GM18858 (cell line): ENCODE data around the gene LAGE3.

Source experiments
- ATAC-seq: cut with Tn5 transposase; IDR thresholded peaks from one replicate; pipeline ENCODE4 v1.9.1; 2021; ENCODE audit not compliant: unreplicated experiment

Gene LAGE3

DNA sequence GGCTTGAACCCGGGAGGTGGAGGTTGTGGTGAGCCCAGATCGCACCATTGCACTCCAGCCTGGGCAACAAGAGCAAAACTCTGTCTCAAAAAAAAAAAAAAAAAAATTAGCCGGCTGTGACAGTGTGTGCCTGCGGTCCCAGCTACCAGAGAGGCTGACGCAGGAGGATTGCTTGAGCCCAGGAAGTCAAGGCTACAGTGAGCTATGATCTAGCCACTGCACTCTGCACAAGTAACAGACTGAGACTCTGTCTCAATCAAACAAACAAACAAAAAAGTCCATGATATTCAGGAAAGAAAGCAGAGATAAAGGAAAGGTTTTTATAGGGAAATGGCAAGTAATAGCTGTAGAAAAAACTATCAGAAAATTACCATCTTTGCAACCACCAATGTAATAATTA is 2.1 kb upstream of the LAGE3 start:
- ATAC-seq: no peak

DNA sequence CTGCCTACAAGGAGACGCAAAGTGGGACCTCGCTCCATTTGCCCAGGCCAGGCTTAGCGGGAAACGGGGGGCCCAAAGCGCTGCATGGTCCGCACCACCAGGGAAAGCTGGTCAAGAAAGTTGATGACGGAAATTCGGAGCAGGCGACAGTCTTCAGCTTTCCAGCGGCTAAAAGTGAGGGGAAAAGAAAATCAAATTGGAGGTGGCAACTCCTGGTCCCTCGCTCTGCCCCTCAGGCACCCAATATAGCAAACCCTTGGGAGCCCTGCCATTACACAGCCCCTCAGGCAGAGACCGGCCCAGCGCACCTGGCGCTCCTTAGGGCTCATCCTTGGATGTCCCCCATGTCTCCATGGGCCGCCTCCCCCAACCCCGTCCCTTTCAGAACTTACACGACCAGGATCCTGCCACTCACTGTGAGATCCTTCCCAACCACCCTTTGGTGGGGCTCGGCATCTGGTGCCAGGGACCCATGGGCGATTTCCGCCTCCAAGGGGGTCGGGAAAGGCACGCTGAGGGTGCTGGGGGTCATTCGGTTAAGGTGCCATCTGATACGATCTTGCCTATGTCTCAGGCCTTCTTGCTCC is 1.1 kb downstream of the LAGE3 start:
- no peak for ATAC-seq

- no peak for ATAC-seq
Measured at GRCh38 chrX:154476821-154477220, 2.3 kb downstream of the LAGE3 start.

DNA sequence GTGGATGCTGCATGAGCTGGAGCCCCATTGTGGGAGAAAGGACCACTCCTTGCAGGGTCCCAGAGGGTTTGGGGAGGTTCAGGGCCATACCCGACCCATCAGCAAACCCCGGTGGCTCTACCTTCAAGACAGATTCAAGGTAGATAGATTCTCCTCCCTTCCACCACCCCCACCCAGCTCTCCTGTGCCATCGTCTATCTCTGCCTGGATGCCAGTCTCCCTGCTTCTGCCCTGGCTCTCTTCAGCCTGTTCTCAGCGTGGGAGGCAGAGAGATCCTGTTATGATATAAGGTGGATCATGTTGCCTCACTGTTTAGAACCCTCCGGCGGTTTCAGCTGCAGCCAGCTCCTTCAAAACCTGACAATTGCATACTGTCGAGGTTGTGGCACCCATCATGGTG is 5.4 kb downstream of the LAGE3 start:
- ATAC-seq: no peak

DNA sequence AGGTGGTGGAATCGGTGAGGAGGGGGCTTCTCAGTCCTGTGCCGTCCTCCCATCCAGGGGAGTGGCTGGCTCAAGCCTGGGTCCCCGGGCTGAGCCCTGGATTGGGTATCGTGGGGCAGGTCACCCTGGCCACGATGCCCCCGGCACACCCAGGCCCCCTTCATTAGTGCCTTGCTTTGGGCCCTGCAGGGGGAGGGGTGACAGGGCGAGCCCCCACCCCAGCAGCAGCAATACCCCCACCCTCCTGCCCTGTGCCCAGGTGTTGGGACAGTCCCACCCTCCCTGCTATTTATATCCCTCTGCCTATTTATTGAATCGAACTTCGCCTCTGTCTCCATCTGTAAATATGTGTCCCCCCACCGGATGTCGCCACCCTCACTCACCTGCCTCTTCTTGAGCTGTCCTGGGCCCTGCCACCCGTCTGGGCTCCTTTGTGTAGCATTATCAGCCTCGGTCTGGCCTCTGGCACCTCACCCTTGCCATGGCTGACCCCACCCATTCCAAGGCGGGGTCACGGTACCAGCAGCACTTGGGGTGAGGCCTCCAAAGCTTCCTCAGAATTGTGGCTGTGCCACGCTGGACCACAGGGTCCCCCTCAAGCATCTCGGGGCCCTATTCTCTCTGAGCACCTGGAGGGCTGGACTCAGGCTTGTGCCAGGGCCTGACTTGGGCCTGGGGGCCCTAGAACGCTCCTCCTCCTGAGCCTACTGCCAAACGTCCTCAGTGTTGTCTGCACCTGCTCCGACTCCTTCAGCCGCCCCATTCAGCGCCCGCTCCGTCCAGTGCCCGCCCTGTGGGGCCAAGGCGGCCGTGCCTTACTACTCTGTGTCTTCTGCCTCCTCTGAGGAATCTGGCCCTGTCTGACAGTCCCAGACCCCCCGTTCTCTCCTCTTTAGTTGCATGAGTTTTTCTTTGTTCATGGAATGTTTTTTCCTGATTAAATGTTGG is 6.1 kb downstream of the LAGE3 start:
- ATAC-seq: no peak

DNA sequence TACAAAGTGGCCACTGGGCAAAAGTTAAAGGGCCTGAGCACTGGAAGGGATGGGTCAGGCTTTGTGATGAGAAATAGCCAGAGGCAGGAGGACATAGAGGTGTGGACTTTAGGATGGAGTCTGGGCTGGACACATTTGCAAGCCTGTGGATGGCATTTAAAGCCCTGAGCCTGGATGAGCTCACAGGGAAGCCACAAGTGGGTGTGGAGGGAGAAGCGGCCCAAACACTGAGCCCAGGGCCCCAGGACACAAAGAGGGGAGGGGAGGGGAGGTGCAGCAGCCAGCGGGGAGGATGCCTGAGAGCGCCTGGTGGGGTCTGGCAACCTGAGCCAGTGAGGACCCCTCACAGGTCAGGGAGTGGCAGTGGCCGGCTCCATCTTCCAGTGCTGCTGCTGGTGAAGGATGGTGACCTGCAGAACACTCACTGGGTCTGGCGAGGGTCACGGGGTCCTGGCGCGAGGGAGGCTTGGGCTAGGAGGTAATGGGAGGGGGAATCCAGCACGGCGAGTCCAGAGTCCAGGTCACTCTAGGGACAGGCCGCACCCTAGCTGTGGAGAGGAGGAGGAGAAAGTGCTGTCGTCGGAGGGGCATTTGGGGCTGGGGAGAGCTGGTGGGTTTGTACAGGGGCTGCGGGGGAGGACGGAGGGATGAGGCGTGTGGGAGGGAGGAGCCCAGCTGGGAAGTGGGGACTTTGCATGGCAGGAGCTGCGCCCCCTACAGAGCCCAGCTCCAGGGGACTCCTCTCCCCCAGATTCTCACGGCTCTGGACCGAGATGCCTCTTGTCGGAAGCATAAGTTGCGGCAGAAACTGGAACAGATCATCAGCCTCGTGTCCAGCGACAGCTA is 7.0 kb downstream of the LAGE3 start:
- no peak for ATAC-seq

- ATAC-seq: no peak
Measured at GRCh38 chrX:154470914-154471568, 8.0 kb downstream of the LAGE3 start.

GRCh38 chrX:154470434-154470833 is 8.6 kb downstream of the LAGE3 start:
- no peak for ATAC-seq

- ATAC-seq: no peak
Measured at GRCh38 chrX:154469880-154470279, 9.2 kb downstream of the LAGE3 start.

DNA sequence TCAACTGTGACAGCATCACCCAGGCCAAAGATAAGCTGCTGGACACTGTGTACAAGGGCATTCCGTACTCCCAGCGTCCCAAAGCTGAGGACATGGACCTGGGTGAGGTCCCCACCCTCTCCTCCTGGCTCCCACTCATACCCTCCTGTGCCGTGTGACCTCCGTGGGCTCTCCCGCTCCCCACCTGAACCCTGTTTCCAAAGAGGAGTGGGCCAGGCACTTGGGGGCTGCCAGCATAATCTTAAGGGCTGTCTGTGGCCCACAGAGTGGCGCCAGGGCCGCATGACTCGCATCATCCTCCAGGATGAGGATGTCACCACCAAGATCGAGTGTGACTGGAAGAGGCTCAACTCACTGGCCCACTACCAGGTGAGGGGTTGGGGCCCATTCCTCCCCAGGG is 10.0 kb downstream of the LAGE3 start:
- no peak for ATAC-seq

GRCh38 chrX:154468217-154468616 is 10.9 kb downstream of the LAGE3 start:
- no peak for ATAC-seq

DNA sequence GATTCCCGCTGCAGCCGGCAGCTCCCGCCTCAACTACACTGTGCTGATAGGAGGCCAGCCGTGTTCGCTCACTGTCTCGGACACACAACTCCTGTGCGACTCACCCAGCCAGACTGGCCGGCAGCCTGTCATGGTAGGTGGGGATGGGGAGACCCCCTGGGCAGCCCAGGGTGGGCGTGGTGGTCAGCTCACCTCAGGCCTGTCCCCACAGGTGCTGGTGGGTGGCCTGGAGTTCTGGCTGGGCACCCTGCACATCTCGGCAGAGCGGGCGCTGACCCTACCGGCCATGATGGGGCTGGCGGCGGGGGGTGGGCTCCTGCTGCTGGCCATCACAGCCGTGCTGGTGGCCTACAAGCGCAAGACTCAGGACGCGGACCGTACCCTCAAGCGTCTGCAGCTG is 11.5 kb downstream of the LAGE3 start:
- no peak for ATAC-seq

- no peak for ATAC-seq
Measured at GRCh38 chrX:154466907-154467306, 12.2 kb downstream of the LAGE3 start.

DNA sequence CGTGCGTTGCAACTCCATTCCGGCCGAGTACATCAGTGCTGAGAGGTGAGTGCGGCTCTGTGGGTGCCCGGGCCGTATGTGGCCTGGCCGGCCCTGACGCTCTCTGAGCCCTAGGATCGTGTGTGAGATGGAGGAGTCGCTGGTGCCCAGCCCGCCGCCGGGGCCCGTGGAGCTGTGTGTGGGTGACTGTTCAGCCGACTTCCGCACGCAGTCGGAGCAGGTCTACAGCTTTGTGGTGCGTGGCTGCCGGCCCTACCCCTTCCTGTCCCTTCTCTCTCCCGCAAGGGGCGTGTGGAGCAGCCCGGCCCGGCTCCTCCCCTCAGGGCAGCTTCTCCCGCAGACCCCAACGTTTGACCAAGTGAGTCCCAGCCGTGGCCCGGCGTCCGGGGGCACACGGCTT is 13.0 kb downstream of the LAGE3 start:
- ATAC-seq: no peak

- no peak for ATAC-seq
Measured at GRCh38 chrX:154465601-154466000, 13.5 kb downstream of the LAGE3 start.

DNA sequence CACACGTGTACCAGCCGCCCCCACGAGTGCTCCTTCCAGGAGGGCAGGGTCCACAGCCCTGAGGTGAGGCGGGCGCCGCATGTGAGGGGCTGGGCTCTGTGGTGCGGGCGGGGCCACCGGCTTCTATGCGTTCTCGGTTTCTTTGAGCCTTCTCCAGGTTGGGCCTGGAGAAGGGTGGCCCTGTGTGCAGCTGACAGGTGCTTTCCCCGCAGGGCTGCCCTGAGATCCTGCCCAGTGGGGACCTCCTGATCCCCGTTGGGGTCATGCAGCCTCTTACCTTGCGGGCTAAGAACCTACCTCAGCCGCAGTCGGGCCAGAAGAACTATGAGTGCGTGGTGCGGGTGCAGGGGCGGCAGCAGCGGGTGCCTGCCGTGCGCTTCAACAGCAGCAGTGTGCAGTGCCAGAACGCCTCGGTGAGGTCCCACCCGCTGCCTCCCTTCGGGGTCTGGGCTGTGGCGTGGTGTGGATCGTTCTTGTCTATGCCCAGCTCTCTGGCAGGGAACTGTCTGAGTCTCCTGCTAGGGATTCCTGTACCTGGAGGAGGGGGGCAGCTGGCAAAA is 14.2 kb downstream of the LAGE3 start:
- ATAC-seq: no peak

GRCh38 chrX:154463611-154464220 is 15.4 kb downstream of the LAGE3 start:
- ATAC-seq: no peak

DNA sequence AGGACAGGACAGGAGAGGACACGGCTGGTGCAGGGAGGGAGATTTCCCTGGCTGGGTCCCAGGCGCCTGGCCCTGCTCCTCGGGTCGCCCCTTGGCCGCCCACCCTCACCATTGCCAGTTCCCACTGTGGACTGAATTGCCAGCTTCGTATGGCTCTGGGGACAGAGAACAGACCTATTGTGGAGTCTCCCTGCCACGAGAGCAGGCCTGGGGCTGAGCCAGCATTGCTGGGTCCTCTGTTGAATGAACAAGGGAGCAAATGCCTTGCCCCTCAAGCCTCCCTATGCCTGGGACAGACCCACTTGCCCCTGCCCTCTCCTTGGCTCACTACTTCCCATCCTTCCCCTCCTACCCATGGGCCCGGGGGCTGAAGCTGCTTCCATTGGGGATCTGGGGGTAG is 16.7 kb downstream of the LAGE3 start:
- ATAC-seq: no peak

DNA sequence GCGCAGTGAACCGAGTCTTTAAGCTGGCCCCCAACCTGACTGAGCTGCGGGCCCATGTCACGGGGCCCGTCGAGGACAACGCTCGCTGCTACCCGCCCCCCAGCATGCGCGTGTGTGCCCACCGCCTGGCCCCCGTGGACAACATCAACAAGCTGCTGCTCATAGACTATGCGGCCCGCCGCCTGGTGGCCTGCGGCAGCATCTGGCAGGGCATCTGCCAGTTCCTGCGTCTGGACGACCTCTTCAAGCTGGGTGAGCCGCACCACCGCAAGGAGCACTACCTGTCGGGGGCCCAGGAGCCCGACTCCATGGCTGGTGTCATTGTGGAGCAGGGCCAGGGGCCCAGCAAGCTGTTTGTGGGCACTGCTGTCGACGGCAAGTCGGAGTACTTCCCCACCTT is 18.8 kb downstream of the LAGE3 start:
- no peak for ATAC-seq

DNA sequence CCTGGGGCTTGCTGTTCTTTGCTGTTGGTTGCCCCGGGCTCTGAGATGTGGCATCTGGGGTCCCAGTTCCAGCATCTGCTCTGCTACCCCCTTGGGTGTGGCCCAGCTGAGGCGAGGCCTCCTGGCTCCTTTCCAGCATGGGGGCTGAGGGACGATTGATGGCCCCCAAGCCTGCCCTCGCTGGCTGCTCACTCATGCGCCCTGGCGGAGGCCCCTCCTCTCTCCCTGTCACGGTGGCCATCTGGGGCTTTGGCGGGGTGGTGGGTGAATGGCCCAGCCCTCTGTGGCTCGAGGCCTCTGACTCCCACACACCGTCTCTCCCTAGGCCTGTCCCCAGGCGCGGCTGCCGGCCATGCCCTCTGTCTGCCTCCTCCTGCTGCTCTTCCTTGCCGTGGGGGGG is 19.2 kb downstream of the LAGE3 start:
- ATAC-seq: no peak
